Nucleus accumbens (tissue), 56 donors: ENCODE measurements around the gene RBMS2.
"Not testable (repeated sequence)": the region's sequence is repeated elsewhere in the genome, so short reads cannot be mapped to it uniquely, and the experiment has no call there.

Experiments
- DNase-seq, 56 donors: peaks; one replicate each; lab custom pipeline; 2025; lab: John Stamatoyannopoulos, UW

The RBMS2 gene

GRCh38 chr12:56577248-56577647 is 55.6 kb downstream of the RBMS2 start:
- DNase-seq: not testable (repeated sequence)

DNA sequence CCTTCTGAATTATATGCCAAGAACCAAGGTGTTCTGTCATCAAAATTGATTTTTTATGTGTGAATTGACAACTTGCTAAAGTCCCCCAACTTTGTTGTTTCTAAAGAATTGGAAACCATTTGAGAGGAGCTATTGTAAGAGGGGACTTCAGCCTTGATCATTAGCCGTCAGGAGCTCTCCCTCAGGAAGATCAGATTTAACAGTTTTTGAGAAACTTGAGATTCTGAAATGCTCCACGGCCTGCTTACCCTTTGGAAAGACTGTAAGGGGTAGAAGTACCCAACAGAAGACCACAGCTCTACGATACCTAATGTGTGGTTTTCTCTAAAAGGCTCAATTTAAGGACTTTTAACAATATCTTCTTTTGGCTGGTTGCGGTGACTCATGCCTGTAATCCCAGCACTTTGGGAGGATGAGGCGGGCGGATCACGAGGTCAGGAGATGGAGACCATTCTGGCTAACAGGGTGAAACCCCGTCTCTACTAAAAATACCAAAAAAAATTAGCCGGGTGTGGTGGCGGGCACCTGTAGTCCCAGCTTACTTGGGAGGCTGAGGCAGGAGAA is 57.4 kb downstream of the RBMS2 start:
- no peak for DNase-seq

DNA sequence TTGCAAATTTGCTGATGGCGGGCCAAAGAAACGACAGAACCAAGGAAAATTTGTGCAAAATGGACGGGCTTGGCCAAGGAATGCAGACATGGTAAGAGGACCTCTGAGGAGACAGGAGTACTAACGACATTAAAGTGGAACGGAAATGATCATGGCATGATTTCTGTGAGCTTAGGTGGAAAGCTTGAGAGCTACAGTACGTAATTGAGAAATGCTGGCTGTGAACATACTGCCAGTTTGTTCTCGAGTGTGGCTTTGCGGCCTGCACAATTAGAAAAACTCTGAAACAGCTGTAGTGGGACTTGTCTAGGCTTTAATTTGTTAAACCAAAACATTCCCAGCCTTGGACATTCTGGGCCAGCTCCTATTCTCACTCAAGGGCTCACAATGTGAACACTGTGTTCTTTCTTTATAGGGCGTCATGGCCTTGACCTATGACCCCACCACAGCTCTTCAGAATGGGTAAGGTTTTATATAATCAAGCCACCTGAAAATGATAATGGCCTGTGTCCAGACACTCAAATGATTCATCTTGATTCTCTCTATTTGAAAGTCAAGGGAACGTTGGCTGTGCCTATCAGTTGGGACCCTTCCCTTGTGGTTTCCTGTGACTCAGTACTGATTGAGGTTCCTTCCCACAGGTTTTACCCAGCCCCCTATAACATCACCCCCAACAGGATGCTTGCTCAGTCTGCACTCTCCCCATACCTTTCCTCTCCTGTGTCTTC is 60.0 kb downstream of the RBMS2 start:
- no peak for DNase-seq

GRCh38 chr12:56585098-56585497 is 63.5 kb downstream of the RBMS2 start:
- DNase-seq: no peak

DNA sequence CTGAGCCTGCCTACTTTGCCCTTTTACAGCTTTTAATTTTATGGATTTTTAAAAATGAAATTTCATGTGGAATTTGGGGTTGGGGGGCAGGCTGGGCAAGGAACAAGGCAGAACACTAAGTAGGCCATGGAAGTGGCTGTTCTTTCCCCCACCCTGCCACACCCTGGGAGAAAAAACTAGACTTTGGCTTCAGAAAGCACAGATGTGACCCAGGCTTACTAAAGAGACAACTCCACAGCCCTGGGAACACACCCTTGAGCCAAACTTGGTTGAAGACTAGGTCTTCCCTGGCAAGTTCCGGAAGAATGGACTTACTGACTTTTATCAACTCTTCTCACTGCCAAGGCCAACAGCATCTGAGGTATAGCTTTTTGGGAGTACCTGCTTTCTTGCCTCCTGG is 68.2 kb downstream of the RBMS2 start:
- DNase-seq: no peak

DNA sequence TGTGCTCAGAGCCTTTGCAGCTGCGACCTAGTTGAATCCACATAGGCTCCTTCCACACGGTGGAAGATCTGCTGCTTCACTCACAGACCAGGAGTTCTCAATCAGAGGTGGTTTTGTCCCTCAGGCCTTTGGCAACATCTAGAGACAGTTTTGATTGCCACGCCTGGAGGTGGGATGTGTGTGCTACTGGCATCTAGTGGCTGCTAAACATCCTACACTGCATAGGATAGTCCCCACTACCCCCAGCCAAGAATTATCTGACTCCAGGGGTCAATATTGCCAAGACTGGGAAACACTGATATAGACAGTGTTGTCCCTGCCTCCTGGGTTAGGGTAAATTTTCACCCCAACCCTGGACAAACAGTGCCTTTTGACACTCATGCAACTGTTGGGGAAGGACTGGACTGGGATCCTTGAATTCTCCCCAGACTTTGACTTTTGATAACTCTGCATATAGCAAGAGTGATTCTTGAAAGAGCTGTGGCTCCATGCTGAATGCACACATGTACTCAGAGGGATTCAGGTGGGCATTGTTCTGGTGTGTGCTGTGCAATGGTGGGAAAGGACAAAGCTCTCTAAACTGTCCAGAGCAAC is 68.7 kb downstream of the RBMS2 start:
- no peak for DNase-seq

GRCh38 chr12:56591126-56591525 is 69.5 kb downstream of the RBMS2 start:
- DNase-seq: no peak

- DNase-seq: no peak
Measured at GRCh38 chr12:56591961-56592360, 70.3 kb downstream of the RBMS2 start.

- peak in 34 of 56 donors; percentile 1 to 61 (median 24) for DNase-seq
Measured at GRCh38 chr12:56593909-56594621, 72.4 kb downstream of the RBMS2 start.

DNA sequence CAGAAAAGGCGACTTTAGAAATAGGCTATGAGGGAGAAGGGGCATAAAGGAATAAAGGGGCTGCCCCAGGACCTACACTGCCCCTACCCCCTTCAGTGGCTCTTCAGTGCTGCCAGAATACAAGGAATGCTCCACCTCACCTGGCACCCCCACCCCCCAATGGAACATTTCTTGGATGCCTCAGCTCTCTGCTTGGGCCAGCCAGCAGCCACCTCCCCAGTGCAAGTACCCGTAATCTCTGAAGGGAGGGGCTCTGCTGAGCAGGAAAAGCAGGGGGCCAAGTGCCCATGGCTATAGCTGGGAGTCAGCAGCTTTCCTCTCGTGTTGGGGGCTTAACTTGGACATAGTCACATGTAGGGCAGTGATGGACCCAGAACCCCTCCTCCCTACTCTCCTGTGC is 75.2 kb downstream of the RBMS2 start:
- DNase-seq: no peak

- DNase-seq: no peak
Measured at GRCh38 chr12:56599041-56599440, 77.4 kb downstream of the RBMS2 start.

- no peak for DNase-seq
Measured at GRCh38 chr12:56599797-56600196, 78.2 kb downstream of the RBMS2 start.

DNA sequence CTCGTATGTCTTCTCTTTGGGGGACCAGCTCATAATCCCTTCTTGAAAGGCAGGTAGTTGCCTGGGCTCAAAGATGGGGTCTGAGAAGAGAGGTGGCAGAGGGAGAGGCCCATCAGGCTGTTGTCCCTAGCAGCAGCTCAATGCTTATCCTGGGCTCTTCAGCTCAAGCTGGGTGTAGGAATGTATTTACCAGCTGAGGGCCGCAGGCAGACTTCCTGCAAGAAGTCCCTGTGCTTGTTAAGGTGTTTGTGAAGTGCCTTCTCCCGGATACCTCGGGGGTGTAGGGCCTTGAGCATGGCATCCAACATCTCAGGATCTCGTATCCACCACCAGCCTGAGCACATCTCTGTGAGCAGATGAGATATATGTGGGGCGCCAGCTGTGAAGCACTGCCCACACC is 79.1 kb downstream of the RBMS2 start:
- DNase-seq: no peak

- no peak for DNase-seq
Measured at GRCh38 chr12:56601503-56601902, 79.9 kb downstream of the RBMS2 start.

GRCh38 chr12:56602239-56602638 is 80.6 kb downstream of the RBMS2 start:
- no peak for DNase-seq

GRCh38 chr12:56604355-56604754 is 82.7 kb downstream of the RBMS2 start:
- no peak for DNase-seq

- peak in 19 of 56 donors; percentile 9 to 59 (median 22) for DNase-seq
Measured at GRCh38 chr12:56614627-56615026, 93.0 kb downstream of the RBMS2 start.

DNA sequence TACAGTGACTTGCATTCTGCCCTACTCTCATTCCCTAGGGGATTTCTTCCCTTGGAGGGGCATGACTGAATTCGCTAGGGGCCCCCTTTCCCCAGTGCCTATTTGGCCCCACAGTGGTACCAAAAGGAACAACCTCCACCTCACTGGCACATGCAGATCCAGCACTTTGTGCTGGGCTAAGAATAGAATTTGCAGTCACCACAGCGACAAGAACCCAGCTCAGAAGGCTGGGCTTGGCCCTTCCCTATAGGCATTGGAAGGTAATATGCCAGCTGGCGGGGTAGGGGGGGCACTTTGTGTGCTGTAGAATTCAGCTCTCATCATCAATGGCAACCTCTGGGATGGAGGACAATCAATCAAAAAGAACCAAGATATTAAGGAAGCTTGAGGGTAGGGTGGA is 94.6 kb downstream of the RBMS2 start:
- no peak for DNase-seq

- no peak for DNase-seq
Measured at GRCh38 chr12:56616925-56617324, 95.3 kb downstream of the RBMS2 start.

DNA sequence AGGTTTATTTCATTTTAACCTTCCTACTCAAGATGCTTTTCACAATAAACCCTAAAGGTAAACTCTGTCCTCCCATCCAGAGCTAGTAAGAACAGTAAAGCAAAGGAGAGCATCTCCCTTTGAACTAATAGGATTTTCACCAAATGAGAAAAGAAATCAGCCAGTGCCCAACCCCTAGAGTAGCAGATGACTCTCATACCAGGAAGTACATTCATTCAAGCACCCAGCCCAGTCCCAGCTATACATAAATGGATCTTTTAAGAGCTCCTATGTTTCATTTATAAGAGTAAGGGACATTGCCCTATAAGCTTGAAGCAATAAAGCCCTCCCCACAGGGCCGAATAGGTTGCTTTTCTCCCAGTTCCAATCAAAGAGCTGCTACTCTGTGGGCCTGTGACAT is 100.9 kb downstream of the RBMS2 start:
- DNase-seq: no peak

DNA sequence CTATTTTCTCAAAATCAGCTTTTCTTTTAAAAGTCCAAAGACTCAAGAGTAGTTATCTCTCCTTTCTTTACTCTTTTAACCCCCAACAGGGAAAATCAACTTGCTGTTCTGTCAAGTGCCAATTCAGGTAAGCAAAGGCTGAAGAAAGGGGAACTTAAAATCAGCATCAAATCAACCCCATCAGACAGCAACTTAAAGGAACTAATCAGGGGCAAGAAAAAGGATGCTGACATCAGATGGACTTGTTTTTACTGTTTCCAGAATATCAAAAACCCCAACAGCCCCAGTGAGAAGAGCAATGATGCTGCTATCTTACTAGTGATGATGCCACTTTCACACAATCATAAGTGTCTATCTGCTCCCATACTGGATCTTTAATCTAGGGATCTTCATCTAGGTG is 105.1 kb downstream of the RBMS2 start:
- DNase-seq: no peak
